HepG2 (cell line): Measurements from ENCODE around the gene CEP120. TPM values are rescaled to one million over a fixed set of nuclear protein-coding genes. Genes with fewer than 3 reads are reported as not detected.

ENCODE experiments used
- AKNA ChIP-seq: sonication (generic); formaldehyde crosslinking; IDR thresholded peaks from 2 replicates; pipeline ENCODE4 v1.4.0; 2020; ENCODE audit warnings: missing genetic modification reagents, borderline replicate concordance
- ARNTL ChIP-seq: sonication (generic); formaldehyde crosslinking; IDR thresholded peaks from 2 replicates; pipeline ENCODE4 v1.4.0; 2020; ENCODE audit warnings: mild to moderate bottlenecking, missing genetic modification reagents
- ERF ChIP-seq: IDR thresholded peaks from 2 replicates; pipeline ENCODE4 v1.6.1; 2018; ENCODE audit warnings: missing biosample characterization, missing genetic modification reagents
- NCOA5 ChIP-seq: sonication (generic); formaldehyde crosslinking; IDR thresholded peaks from 2 replicates; pipeline ENCODE4 v1.4.0; 2020; ENCODE audit warnings: missing genetic modification reagents
- RCOR2 ChIP-seq: IDR thresholded peaks from 2 replicates; pipeline ENCODE4 v1.6.1; 2016; ENCODE audit warnings: missing biosample characterization, missing genetic modification reagents
- ZNF335 ChIP-seq: sonication (generic); formaldehyde crosslinking; IDR thresholded peaks from 2 replicates; pipeline ENCODE4 v1.4.0; 2020; ENCODE audit warnings: missing genetic modification reagents
- ZNF362 ChIP-seq: sonication (generic); formaldehyde crosslinking; IDR thresholded peaks from 2 replicates; pipeline ENCODE4 v1.4.0; 2020; ENCODE audit warnings: missing genetic modification reagents, mild to moderate bottlenecking, borderline replicate concordance
- ZNF44 ChIP-seq: sonication (generic); formaldehyde crosslinking; IDR thresholded peaks from 2 replicates; pipeline ENCODE4 v1.5.1; 2020; ENCODE audit warnings: mild to moderate bottlenecking, missing genetic modification reagents
- ZNF616 ChIP-seq: sonication (generic); formaldehyde crosslinking; IDR thresholded peaks from 2 replicates; pipeline ENCODE4 v1.5.0; 2020; ENCODE audit warnings: low read depth, mild to moderate bottlenecking, missing genetic modification reagents
- ZNF7 ChIP-seq: IDR thresholded peaks from 2 replicates; pipeline ENCODE4 v1.6.1; 2016; ENCODE audit warnings: missing biosample characterization, missing genetic modification reagents
- ZNF776 ChIP-seq: sonication (generic); formaldehyde crosslinking; IDR thresholded peaks from 2 replicates; pipeline ENCODE4 v1.4.0; 2020; ENCODE audit warnings: mild to moderate bottlenecking, missing genetic modification reagents
- polyA plus RNA-seq, 8 experiments: library from polyadenylated mRNA; depleted of rRNA in 3 of 8; stranded (reverse) in 7 of 8; unstranded in 1 of 8; fragments of >200 nt; fragmentation: Illumina TruSeq in 4 of 8; extraction: Trizol in 4 of 8; gene quantifications; 2 replicates each; pipeline versions ENCODE4 v1.2.1 to v1.2.3, GENCODE V29; 2011 to 2016; ENCODE audit warnings: low read depth in 4 of 8, missing spikeins in 1 of 8, mixed read lengths in 1 of 8; ENCODE audit not compliant: insufficient read depth in 1 of 8
- total RNA-seq, 5 experiments: library from RNA; depleted of rRNA; stranded (reverse); fragments of >200 nt; fragmentation: Illumina TruSeq; extraction: Trizol; gene quantifications; 2 replicates each; pipeline ENCODE4 v1.2.3, GENCODE V29; 2016; ENCODE audit warnings: low read depth in 1 of 5

Gene CEP120
- total and polyA plus RNA-seq, 2 of the 13 experiments (the other 11 are each of a cell fraction or from before 2014, with no cell fraction given) = 8.0 to 14.7 TPM

- TF ChIP-seq ZNF362 (CRISPR knock-in tag) (no peak), AKNA (CRISPR knock-in tag) (no peak), RCOR2 (CRISPR knock-in tag) (no peak), ZNF44 (no peak), ZNF7 (no peak), ZNF335 (no peak), ZNF616 (CRISPR knock-in tag) (no peak), NCOA5 (CRISPR knock-in tag) (no peak), ZNF776 (no peak), ARNTL (CRISPR knock-in tag) (no peak), ERF (no peak)
Observed at GRCh38 chr5:123450114-123450513, 26.9 kb upstream of the CEP120 start (continued).
